ENCODE measurements around the gene TTBK1. TPM values are rescaled to one million over a fixed set of nuclear protein-coding genes. Genes with fewer than 3 reads are reported as not detected.

Gene TTBK1
- polyA plus RNA-seq, 2 of the 4 experiments (the other 2 are of a cell fraction): 0.04 TPM; not detected in 1

- TF ChIP-seq REST (IDR thresholded peaks at IDR 0.05) (no peak), NR3C1 (IDR thresholded peaks at IDR 0.05) (no peak)
Measured at GRCh38 chr6:43229803-43230620, 13.3 kb upstream of the TTBK1 start (continued).

- no peaks in the 10 kb centered on the region for H3K9me3 ChIP-seq
- peaks cover 3% of the 10 kb centered on the region; the same call in 1 of the 3 replicates for H3K4me1 ChIP-seq
- FAIRE-seq (no peak), DNase-seq (ENCODE audit: low read depth in 1 of 2, low spot score in 1 of 2) (no peak), ATAC-seq (no peak)
- ChIA-PET CTCF (interaction anchor here (0.6 to 3.9 kb wide), 5 partner anchors 33 to 275 kb away, joined by 3 to 27 read pairs (median 11); partner anchors contain the start of gene CRIP3), POLR2A (no interaction called here)
- H3K4me3 ChIP-seq: no peak overlapping the region
- 68% methylated on average over 4 of the region's 4 CpGs for WGBS (ENCODE audit: missing lambda C conversion rate)
- H3K4me2 ChIP-seq: no peak overlapping the region
- no peak overlapping the region for H3K27ac ChIP-seq
- TF ChIP-seq ZSCAN20 (CRISPR knock-in tag; IDR thresholded peaks at IDR 0.05) (no peak), HOXA7 (CRISPR knock-in tag; IDR thresholded peaks at IDR 0.05) (no peak), EHMT2 (IDR thresholded peaks at IDR 0.05; ENCODE audit: low read depth) (no peak), RARB (CRISPR knock-in tag; IDR thresholded peaks at IDR 0.05) (no peak), POLR2AphosphoS2 (conservative IDR thresholded peaks at IDR 0.05; ENCODE audit: low read length) (no peak), SMC3 (IDR thresholded peaks at IDR 0.05) (no peak), CEBPB (IDR thresholded peaks at IDR 0.05) (no peak), FOSL2 (IDR thresholded peaks at IDR 0.05) (no peak), FOSL2 (CRISPR knock-in tag; IDR thresholded peaks at IDR 0.05) (no peak), MYC (IDR thresholded peaks at IDR 0.05; ENCODE audit: borderline replicate concordance, low read length) (no peak), ZFP36 (IDR thresholded peaks at IDR 0.05; ENCODE audit: borderline replicate concordance, partially characterized antibody) (no peak), ATOH8 (CRISPR knock-in tag; IDR thresholded peaks at IDR 0.05; ENCODE audit: low read depth) (no peak), ZC3H11A (IDR thresholded peaks at IDR 0.05) (no peak)
Measured at GRCh38 chr6:43231053-43231452, 12.2 kb upstream of the TTBK1 start.

- TF ChIP-seq PBX3 (IDR thresholded peaks at IDR 0.05): no peak
- TF ChIP-seq BCL3 (IDR thresholded peaks at IDR 0.05): no peak
- TF ChIP-seq NPAS2 (CRISPR knock-in tag; IDR thresholded peaks at IDR 0.05; ENCODE audit: borderline replicate concordance): no peak
- no peak for TF ChIP-seq KDM5A (IDR thresholded peaks at IDR 0.05)
- no peak for TF ChIP-seq HDAC2 (IDR thresholded peaks at IDR 0.05)
- TF ChIP-seq POLR2AphosphoS2 (conservative IDR thresholded peaks at IDR 0.05; ENCODE audit: low read length): no peak
- TF ChIP-seq REST (IDR thresholded peaks at IDR 0.05): no peak
- no peak for TF ChIP-seq RFX5 (IDR thresholded peaks at IDR 0.05)
- no peak overlapping the region for H3K27ac ChIP-seq
- ChIA-PET POLR2A (no interaction called here), CTCF (interaction anchor here (1.3 to 3.9 kb wide), 3 partner anchors 26 to 274 kb away, joined by 3 to 27 read pairs (median 14); no protein-coding TSS in a partner anchor)
- WGBS (ENCODE audit: missing lambda C conversion rate): 9% methylated on average over 2 of the region's 3 CpGs
- DNase-seq (ENCODE audit: low read depth in 1 of 2, low spot score in 1 of 2): no peak
- H3K4me3 ChIP-seq: no peak overlapping the region
- no peaks in the 10 kb centered on the region for H3K9me3 ChIP-seq
- H3K4me2 ChIP-seq: no peak overlapping the region
- FAIRE-seq: no peak
- H3K4me1 ChIP-seq: peaks cover 3% of the 10 kb centered on the region; the same call in 1 of the 3 replicates
- no peak for ATAC-seq
Measured at GRCh38 chr6:43231735-43232450, 11.4 kb upstream of the TTBK1 start.

All from A549 (cell line).